Stomach (tissue), 9 donors: Measurements from ENCODE around the gene SLC29A3. TPM values are rescaled to one million over a fixed set of nuclear protein-coding genes. Genes with fewer than 3 reads are reported as not detected.

Experiments used
- DNase-seq, 2 donors: peaks; one replicate each; pipeline versions ENCODE4 v3.0.0 to v3.0.0-alpha.2; 2013 to 2019
- H3K27ac ChIP-seq, 5 donors: fragments of 200-600 bp in 4 of 5; sonication (generic) in 4 of 5; one replicate each; pipeline ENCODE4 v1.5.1; 2013 to 2019; ENCODE audit warnings: mild to moderate bottlenecking in 1 of 5, moderate library complexity in 1 of 5
- H3K27me3 ChIP-seq, 3 donors: fragments of 200-600 bp; sonication (generic); one replicate each; pipeline ENCODE4 v1.5.1; 2017 to 2019; ENCODE audit warnings: mixed run types in 1 of 3
- H3K36me3 ChIP-seq, 4 donors: fragments of 200-600 bp; sonication (generic); 1 replicate in 3 of 4; 2 replicates in 1 of 4; pipeline ENCODE4 v1.5.1; 2016 to 2019
- H3K4me1 ChIP-seq, 4 donors: fragments of 200-600 bp; sonication (generic); one replicate each; pipeline ENCODE4 v1.5.1; 2016 to 2019
- H3K4me3 ChIP-seq, 4 donors: fragments of 200-600 bp; sonication (generic) in 3 of 4; one replicate each; pipeline ENCODE4 v1.5.1; 2016 to 2019; ENCODE audit warnings: mild to moderate bottlenecking in 1 of 4
- H3K9me3 ChIP-seq, 4 donors: fragments of 200-600 bp; sonication (generic); one replicate each; pipeline ENCODE4 v1.5.1; 2016 to 2019
- CTCF ChIP-seq, 7 experiments: fragments of 450-650 bp in 4 of 7; fragments of 200-600 bp in 3 of 7; sonication (generic) in 3 of 7; IDR thresholded peaks; one replicate each; pipeline ENCODE4 v1.5.1; 2016 to 2019; ENCODE audit warnings: antibody characterized with exemption in 7 of 7, control low read depth in 2 of 7, mild to moderate bottlenecking in 1 of 7
- EP300 ChIP-seq: sonication (generic); formaldehyde crosslinking; IDR thresholded peaks from one replicate; pipeline ENCODE4 v1.6.1; 2017; ENCODE audit warnings: antibody characterized with exemption
- POLR2A ChIP-seq, 4 donors: fragments of 450-650 bp; IDR thresholded peaks; one replicate each; pipeline ENCODE4 v1.6.1; 2016; ENCODE audit warnings: antibody characterized with exemption in 4 of 4, control low read depth in 2 of 4, mild to moderate bottlenecking in 1 of 4, moderate library complexity in 1 of 4
- POLR2AphosphoS5 ChIP-seq, 3 donors: sonication (generic); formaldehyde crosslinking; IDR thresholded peaks; one replicate each; pipeline ENCODE4 v1.6.1; 2016; ENCODE audit warnings: antibody characterized with exemption in 3 of 3
- WGBS, 5 donors: extraction: QIAGEN DNeasy Blood & Tissue Kit in 3 of 5; methylation state at CpG; one replicate each; pipeline versions ENCODE4 v1.1.5 to v1.1.7; 2013 to 2018; 5-methylcytosine and 5-hydroxymethylcytosine counted together
- intact Hi-C: fragments of 100-400 bp; cut with DNase I; formaldehyde crosslinking; loops from one replicate; pipeline ENCODE4 v1.15.1; 2023; ENCODE audit warnings: low total_unique reads
- polyA plus RNA-seq, 3 donors: library from polyadenylated mRNA; stranded (reverse); fragments of 200-250 nt; gene quantifications; one replicate each; pipeline ENCODE4 v1.2.3, GENCODE V29; 2013
- total RNA-seq, 5 donors: library from RNA; depleted of rRNA; stranded (reverse); fragments of >200 nt; gene quantifications; one replicate each; pipeline versions ENCODE4 v1.1.0 to v1.2.3, GENCODE V29; 2014 to 2016
- donor health status: healthy with polysubstance abuse.
- donor health status: Bipolar disorder and iron deficiency.
- donor health status: healthy.

The SLC29A3 gene
- total and polyA plus RNA-seq, 8 donors: 2.8 to 23.7 (median 4.2) TPM; not detected in 2

- H3K27ac ChIP-seq: no peak overlapping the region
- peaks cover 6 to 87% (median 73%) of the 10 kb centered on the region in 4 donors for H3K36me3 ChIP-seq
- H3K9me3 ChIP-seq: no peaks in the 10 kb centered on the region
- TF ChIP-seq EP300: no peak
- no peak for TF ChIP-seq POLR2AphosphoS5 (IDR thresholded peaks at IDR 0.05)
- TF ChIP-seq CTCF (IDR thresholded peaks at IDR 0.05): no peak
- no peak for TF ChIP-seq POLR2A (IDR thresholded peaks at IDR 0.05)
- no peak overlapping the region for H3K4me3 ChIP-seq
- 69 to 76% (median 74%) methylated on average over 10 of the region's 10 CpGs for WGBS, 5 donors
- H3K4me1 ChIP-seq: no peaks in the 10 kb centered on the region
- no peaks in the 10 kb centered on the region for H3K27me3 ChIP-seq
- DNase-seq: no peak
- intact Hi-C loops: no loop called here
These were observed 26.2 kb upstream of the SLC29A3 start for GRCh38 chr10:71292624-71293445.

- peak in 1 of 2 donors; percentile 76 for DNase-seq
- 76 to 95% (median 80%) methylated on average over 9 to 19 of the region's 19 CpGs for WGBS, 5 donors
- Histone ChIP-seq H3K27me3 (no peaks in the 10 kb centered on the region), H3K4me3 (no peak overlapping the region), H3K4me1 (no peaks in the 10 kb centered on the region), H3K27ac (no peak overlapping the region), H3K9me3 (no peaks in the 10 kb centered on the region), H3K36me3 (peaks cover 6 to 87% (median 73%) of the 10 kb centered on the region in 4 donors)
- intact Hi-C loops: no loop called here
- no peak for TF ChIP-seq CTCF (IDR thresholded peaks at IDR 0.05)
- TF ChIP-seq POLR2A (IDR thresholded peaks at IDR 0.05): no peak
- TF ChIP-seq POLR2AphosphoS5 (IDR thresholded peaks at IDR 0.05): no peak
- no peak for TF ChIP-seq EP300
These were observed 25.5 kb upstream of the SLC29A3 start for GRCh38 chr10:71293446-71294084.

GRCh38 chr10:71294091-71294561 is 24.9 kb upstream of the SLC29A3 start:
- DNase-seq: no peak
- Histone ChIP-seq H3K4me3 (no peak overlapping the region), H3K4me1 (no peaks in the 10 kb centered on the region), H3K9me3 (no peaks in the 10 kb centered on the region), H3K27ac (no peak overlapping the region), H3K27me3 (no peaks in the 10 kb centered on the region), H3K36me3 (peaks cover 6 to 87% (median 75%) of the 10 kb centered on the region in 4 donors)
- TF ChIP-seq CTCF (IDR thresholded peaks at IDR 0.05): no peak
- no peak for TF ChIP-seq POLR2A (IDR thresholded peaks at IDR 0.05)
- TF ChIP-seq POLR2AphosphoS5 (IDR thresholded peaks at IDR 0.05): no peak
- no peak for TF ChIP-seq EP300
- WGBS, 5 donors: 77 to 88% (median 84%) methylated on average over 6 of the region's 6 CpGs
- intact Hi-C loops: no loop called here

- WGBS, 5 donors: 84 to 89% (median 85%) methylated on average over 4 of the region's 4 CpGs
- no peaks in the 10 kb centered on the region for H3K27me3 ChIP-seq
- no peak overlapping the region for H3K4me3 ChIP-seq
- no peak for TF ChIP-seq CTCF (IDR thresholded peaks at IDR 0.05)
- no peak for TF ChIP-seq POLR2AphosphoS5 (IDR thresholded peaks at IDR 0.05)
- TF ChIP-seq POLR2A (IDR thresholded peaks at IDR 0.05): no peak
- no peak for TF ChIP-seq EP300
- H3K4me1 ChIP-seq: no peaks in the 10 kb centered on the region
- H3K27ac ChIP-seq: no peak overlapping the region
- H3K36me3 ChIP-seq: peaks cover 6 to 89% (median 78%) of the 10 kb centered on the region in 4 donors
- no peak for DNase-seq
- intact Hi-C loops: no loop called here
- H3K9me3 ChIP-seq: no peaks in the 10 kb centered on the region
These were observed 24.2 kb upstream of the SLC29A3 start for GRCh38 chr10:71294856-71295255.
